K562 (cell line): Measurements from ENCODE around the gene ROMO1. TPM values are rescaled to one million over a fixed set of nuclear protein-coding genes. Genes with fewer than 3 reads are reported as not detected.

ENCODE experiments used
- ATAC-seq: fragments of 200-7000 bp; cut with Tn5 transposase; 3 replicates; pipeline ENCODE4 v1.9.1; 2020; ENCODE audit warnings: moderate library complexity
- BruUV-seq: library from RNA; stranded (reverse); fragments of 400-500 nt; replicated peaks from 2 replicates; lab custom pipeline; 2021; lab: Mats Ljungman, UMichigan
- CTCF ChIA-PET: fragments of 300-600 bp; formaldehyde crosslinking; extraction: SDS; loops from one replicate; lab custom pipeline; 2021; ENCODE audit warnings: low intra/inter-chr PET ratio; lab: Yijun Ruan, JAX
- POLR2A ChIA-PET: fragments of 300-600, 350-650 bp; sonication (Branson Sonifier 250); formaldehyde crosslinking; extraction: SDS; loops from one replicate; lab custom pipeline; 2021; ENCODE audit warnings: antibody characterized with exemption, inconsistent platforms; lab: Yijun Ruan, JAX
- DNase-seq, 4 experiments: peaks; one replicate each; pipeline versions ENCODE4 v3.0.0 to v3.0.0-alpha.2; 2011 to 2018; ENCODE audit warnings: low spot score in 3 of 4, mixed read lengths in 3 of 4; ENCODE audit errors: extremely low read depth in 1 of 4
- FAIRE-seq: peaks from 2 replicates; lab custom pipeline; 2011; peaks lifted over from hg19 to GRCh38; lab: Jason Lieb, UNC
- H2AFZ ChIP-seq: 2 replicates; pipeline ENCODE4 v1.6.0; 2011; ENCODE audit warnings: low read depth, low read length, control low read depth, inconsistent platforms
- H3K27ac ChIP-seq: fragments of 200-600 bp; 3 replicates; pipeline ENCODE4 v1.8.0; 2011; ENCODE audit warnings: low read depth, mild to moderate bottlenecking, control low read depth, inconsistent platforms, low read length, moderate library complexity, mixed read lengths; ENCODE audit errors: extremely low read depth
- H3K27me3 ChIP-seq, 2 experiments: fragments of 300-600 bp in 1 of 2; 2 replicates in 1 of 2; 3 replicates in 1 of 2; pipeline versions ENCODE4 v1.6.0 to v1.8.0; 2011; ENCODE audit warnings: inconsistent platforms in 2 of 2, low read length in 2 of 2, mild to moderate bottlenecking in 1 of 2, mixed read lengths in 1 of 2, moderate library complexity in 1 of 2; ENCODE audit not compliant: control insufficient read depth in 2 of 2, insufficient read depth in 2 of 2
- H3K36me3 ChIP-seq: fragments of 300-600 bp; 3 replicates; pipeline ENCODE4 v1.8.0; 2011; ENCODE audit warnings: mild to moderate bottlenecking, low read length, inconsistent platforms; ENCODE audit not compliant: control insufficient read depth, insufficient read depth
- H3K4me1 ChIP-seq, 2 experiments: fragments of 200-600 bp in 1 of 2; replicated peaks in 1 of 2; 2 replicates in 1 of 2; 3 replicates in 1 of 2; pipeline versions ENCODE4 v1.5.1 to v1.8.0; 2011; ENCODE audit warnings: inconsistent platforms in 2 of 2, low read length in 2 of 2, mild to moderate bottlenecking in 1 of 2, mixed read lengths in 1 of 2, moderate library complexity in 1 of 2; ENCODE audit not compliant: control insufficient read depth in 2 of 2, insufficient read depth in 2 of 2
- H3K4me2 ChIP-seq: 2 replicates; pipeline ENCODE4 v1.6.1; 2011; ENCODE audit warnings: low read length, control low read depth, inconsistent platforms, mixed read lengths; ENCODE audit not compliant: insufficient read depth
- H3K4me3 ChIP-seq: fragments of 200-600 bp; sonication (generic), shearing (Covaris generic); 2 replicates; pipeline ENCODE4 v1.5.1; 2016; ENCODE audit warnings: control low read depth, inconsistent platforms
- H3K79me2 ChIP-seq: fragments of 200-600 bp; 3 replicates; pipeline ENCODE4 v1.8.0; 2011; ENCODE audit warnings: low read length, inconsistent platforms; ENCODE audit not compliant: control insufficient read depth, insufficient read depth
- H3K9ac ChIP-seq, 2 experiments: 2 replicates each; pipeline versions ENCODE4 v1.6.0 to v1.6.1; 2011; ENCODE audit warnings: low read depth in 2 of 2, low read length in 2 of 2, control low read depth in 1 of 2, inconsistent platforms in 1 of 2, mild to moderate bottlenecking in 1 of 2, mixed read lengths in 1 of 2; ENCODE audit not compliant: insufficient read depth in 1 of 2
- H3K9me1 ChIP-seq: one replicate; pipeline ENCODE4 v1.6.0; 2011; ENCODE audit warnings: inconsistent platforms, mild to moderate bottlenecking, low read length, moderate library complexity; ENCODE audit not compliant: control insufficient read depth, insufficient read depth
- H3K9me3 ChIP-seq: replicated peaks from 2 replicates; pipeline ENCODE4 v1.5.1; 2011; ENCODE audit warnings: low read depth, low read length, inconsistent platforms; ENCODE audit not compliant: control insufficient read depth, insufficient read depth
- H4K20me1 ChIP-seq: replicated peaks from 2 replicates; pipeline ENCODE4 v1.6.1; 2011; ENCODE audit warnings: low read length, inconsistent platforms, mixed read lengths; ENCODE audit not compliant: control insufficient read depth, insufficient read depth
- CBX1 ChIP-seq: sonication (generic); IDR thresholded peaks from 2 replicates; pipeline ENCODE4 v1.6.1; 2016; ENCODE audit warnings: antibody characterized with exemption, low read depth, mild to moderate bottlenecking
- CHD1 ChIP-seq: fragments of 200-600 bp; sonication (generic); IDR thresholded peaks from one replicate; pipeline ENCODE4 v1.6.1; 2012; ENCODE audit warnings: mild to moderate bottlenecking, moderate library complexity, low read length, inconsistent platforms
- CHD2 ChIP-seq: IDR thresholded peaks from 2 replicates; pipeline ENCODE4 v1.6.1; 2011; ENCODE audit warnings: low read depth, low read length
- HMGXB4 ChIP-seq: sonication (generic); formaldehyde crosslinking; IDR thresholded peaks from 2 replicates; pipeline ENCODE4 v1.8.1; 2023; ENCODE audit warnings: mild to moderate bottlenecking, missing genetic modification reagents
- HNRNPUL1 ChIP-seq: fragments of 200-400 bp; formaldehyde crosslinking; IDR thresholded peaks from 2 replicates; pipeline ENCODE4 v1.6.1; 2017; ENCODE audit warnings: low read length
- PBX2 ChIP-seq, 2 experiments: IDR thresholded peaks in 1 of 2; conservative IDR thresholded peaks in 1 of 2; 2 replicates each; pipeline ENCODE4 v1.6.1; 2016; ENCODE audit warnings: low read depth in 2 of 2, mild to moderate bottlenecking in 1 of 2, missing compliant biosample characterization in 1 of 2, missing genetic modification characterization in 1 of 2, moderate library complexity in 1 of 2
- POLR2G ChIP-seq: fragments of 200-400 bp; formaldehyde crosslinking; IDR thresholded peaks from 2 replicates; pipeline ENCODE4 v1.6.1; 2017; ENCODE audit warnings: low read depth, mild to moderate bottlenecking, antibody characterized with exemption, low read length, moderate library complexity
- RBM22 ChIP-seq: fragments of 200-400 bp; formaldehyde crosslinking; IDR thresholded peaks from 2 replicates; pipeline ENCODE4 v1.6.1; 2018; ENCODE audit warnings: low read length, low read depth; ENCODE audit not compliant: poor library complexity, severe bottlenecking
- RBM25 ChIP-seq: fragments of 200-400 bp; formaldehyde crosslinking; IDR thresholded peaks from 2 replicates; pipeline ENCODE4 v1.6.1; 2018; ENCODE audit warnings: low read length, low read depth, moderate library complexity; ENCODE audit not compliant: severe bottlenecking
- RCOR1 ChIP-seq, 2 experiments: IDR thresholded peaks; 2 replicates each; pipeline ENCODE4 v1.6.1; 2012; ENCODE audit warnings: low read depth in 2 of 2, low read length in 2 of 2, borderline replicate concordance in 1 of 2, improper control_type of control experiment in 1 of 2
- TFAM ChIP-seq: fragments of 250-450 bp; sonication (Bioruptor Pico); conservative IDR thresholded peaks from 2 replicates; pipeline ENCODE4 v1.5.0; 2021; ENCODE audit warnings: mild to moderate bottlenecking, moderate library complexity
- ZBTB26 ChIP-seq: fragments of 450-650 bp; formaldehyde crosslinking; IDR thresholded peaks from 2 replicates; pipeline ENCODE4 v1.4.0; 2022; ENCODE audit warnings: missing genetic modification characterization
- ZBTB8A ChIP-seq: fragments of 450-650 bp; IDR thresholded peaks from 2 replicates; pipeline ENCODE4 v1.6.1; 2018; ENCODE audit warnings: mild to moderate bottlenecking, moderate library complexity; ENCODE audit not compliant: partially characterized antibody
- ZNF408 ChIP-seq: fragments of 250-450 bp; sonication (Bioruptor Pico); IDR thresholded peaks from 2 replicates; pipeline ENCODE4 v1.4.0; 2020; ENCODE audit warnings: low read depth, mild to moderate bottlenecking, moderate library complexity
- WGBS: fragments of 100-300 bp; shearing (Covaris generic); methylation state at CpG from one replicate; pipeline ENCODE4 v1.1.6; 2016; ENCODE audit warnings: low coverage, mixed read lengths; ENCODE audit not compliant: insufficient coverage; ENCODE audit errors: missing lambda C conversion rate; 5-methylcytosine and 5-hydroxymethylcytosine counted together
- in situ Hi-C: fragments of 300-500 bp; cut with MboI; formaldehyde crosslinking; loops from 4 replicates; pipeline ENCODE4 v1.15.0; 2018; ENCODE audit warnings: inconsistent platforms, mixed read lengths
- intact Hi-C: fragments of 100-400 bp; cut with micrococcal nuclease; formaldehyde crosslinking; loops from 2 replicates; pipeline ENCODE4 v1.14.2; 2022
- polyA plus RNA-seq, 8 experiments: library from polyadenylated mRNA; depleted of rRNA in 4 of 8; stranded (reverse) in 5 of 8; unstranded in 3 of 8; fragments of >200 nt; fragmentation: Nextera tagmentation in 2 of 8; fragmentation: Illumina TruSeq in 1 of 8; extraction: Ambion mirVana in 2 of 8; extraction: Trizol in 1 of 8; gene quantifications; 2 replicates each; pipeline versions ENCODE4 v1.2.1 to v1.2.3, GENCODE V29; 2011 to 2014; ENCODE audit warnings: inconsistent platforms in 1 of 8, missing spikeins in 1 of 8
- total RNA-seq, 7 experiments: library from RNA; depleted of rRNA in 6 of 7; stranded (reverse); fragments of >200 nt in 6 of 7; fragmentation: Illumina TruSeq in 2 of 7; extraction: Trizol in 2 of 7; gene quantifications; 2 replicates each; pipeline versions ENCODE4 v1.2.1 to v1.2.3, GENCODE V29; 2011 to 2021; ENCODE audit warnings: low replicate concordance in 1 of 7

ROMO1 gene
- total and polyA plus RNA-seq, 9 of the 15 experiments (the other 6 are each of a cell fraction or from before 2014, with no cell fraction given): 31.8 to 741 (median 226) TPM

GRCh38 chr20:35734777-35735649 lies 35.8 kb downstream of the ROMO1 start:
- in situ Hi-C loops: no loop called here
- H3K9me3 ChIP-seq: no peaks in the 10 kb centered on the region
- no peak overlapping the region for H3K9ac ChIP-seq
- H3K27me3 ChIP-seq: no peaks in the 10 kb centered on the region
- ChIA-PET CTCF (interaction anchor here (0.6 kb wide), 1 partner anchor 13 kb away, joined by 4 read pairs; no protein-coding TSS in a partner anchor), POLR2A (interaction anchor here (0.6 to 2.7 kb wide), 10 partner anchors 9 to 258 kb away, joined by 3 to 12 read pairs (median 4); partner anchors contain the start of gene PHF20)
- H3K4me2 ChIP-seq: no peak overlapping the region
- peaks cover 100% of the 10 kb centered on the region for H3K79me2 ChIP-seq
- peaks cover 0 to 10% of the 10 kb centered on the region in 2 experiments; a peak in 2 of 5 replicates for H3K4me1 ChIP-seq
- H4K20me1 ChIP-seq: peaks cover 59% of the 10 kb centered on the region
- H3K27ac ChIP-seq: no peak overlapping the region
- no peak overlapping the region for H2AFZ ChIP-seq
- H3K36me3 ChIP-seq: peaks cover 100% of the 10 kb centered on the region
- intact Hi-C loops: no loop called here
- BruUV-seq: no TSS peak
- 95% methylated on average over 4 of the region's 4 CpGs for WGBS
- no peaks in the 10 kb centered on the region for H3K9me1 ChIP-seq
- ATAC-seq (no peak), FAIRE-seq (no peak), DNase-seq (no peak)
- H3K4me3 ChIP-seq: no peak overlapping the region
- 0 out of 2 replicates have a peak, but pooled peaks have one; percentile 19 for TF ChIP-seq POLR2G
- no peak for TF ChIP-seq ZBTB26
- TF ChIP-seq CHD2: no peak
- TF ChIP-seq CBX1: no peak
- no peak for TF ChIP-seq PBX2 (CRISPR knock-in tag; IDR thresholded peaks at IDR 0.05; ENCODE audit: low read depth)
- TF ChIP-seq PBX2 (tag; conservative IDR thresholded peaks at IDR 0.05; ENCODE audit: low read depth): no peak
- TF ChIP-seq RBM22: peak; percentile 41
- no peak for TF ChIP-seq CHD1
- no peak for TF ChIP-seq TFAM
- no peak for TF ChIP-seq ZBTB8A
- TF ChIP-seq ZNF408 (CRISPR knock-in tag): no peak
- no peak for TF ChIP-seq RCOR1 (IDR thresholded peaks at IDR 0.05; ENCODE audit: borderline replicate concordance in 1 of 2, low read depth in 2 of 2, low read length in 2 of 2)
- no peak for TF ChIP-seq RBM25
- TF ChIP-seq HMGXB4 (CRISPR knock-in tag): no peak
- TF ChIP-seq HNRNPUL1: no peak
